Suprapubic skin (tissue), 4 donors: ENCODE data around the gene CFAP58.

ENCODE experiments used
- CTCF ChIP-seq, 2 donors: fragments of 200-600 bp in 1 of 2; fragments of 450-650 bp in 1 of 2; sonication (generic) in 1 of 2; IDR thresholded peaks; one replicate each; pipeline ENCODE4 v1.5.1; 2016 to 2019; ENCODE audit warnings: antibody characterized with exemption in 2 of 2, mild to moderate bottlenecking in 1 of 2, moderate library complexity in 1 of 2
- EP300 ChIP-seq: sonication (generic); formaldehyde crosslinking; IDR thresholded peaks from one replicate; pipeline ENCODE4 v1.6.1; 2017; ENCODE audit warnings: antibody characterized with exemption
- POLR2A ChIP-seq, 2 donors: fragments of 450-650 bp; IDR thresholded peaks; one replicate each; pipeline ENCODE4 v1.6.1; 2017; ENCODE audit warnings: antibody characterized with exemption in 2 of 2, mild to moderate bottlenecking in 2 of 2, moderate library complexity in 2 of 2
- POLR2AphosphoS5 ChIP-seq, 3 donors: sonication (generic); formaldehyde crosslinking; IDR thresholded peaks; one replicate each; pipeline ENCODE4 v1.6.1; 2017; ENCODE audit warnings: antibody characterized with exemption in 3 of 3

- TF ChIP-seq CTCF (IDR thresholded peaks at IDR 0.05) (no peak), POLR2AphosphoS5 (IDR thresholded peaks at IDR 0.05) (no peak), POLR2A (IDR thresholded peaks at IDR 0.05) (no peak), EP300 (no peak)
Observed at GRCh38 chr10:104345941-104346340, 7.7 kb upstream of the CFAP58 start.
